GM23338 (cell line): Measurements from ENCODE around the gene UVRAG. TPM values are rescaled to one million over a fixed set of nuclear protein-coding genes. Genes with fewer than 3 reads are reported as not detected.

Experiments used
- ATAC-seq: fragments of 200-7000 bp; cut with Tn5 transposase; 3 replicates; pipeline ENCODE4 v1.9.1; 2020
- DNase-seq: peaks from one replicate; pipeline ENCODE4 v3.0.0-alpha.2; 2015; ENCODE audit warnings: low spot score
- H2AFZ ChIP-seq: fragments of 200-600 bp; sonication (generic); 2 replicates; pipeline ENCODE4 v1.8.0; 2016; ENCODE audit warnings: antibody characterized with exemption, mild to moderate bottlenecking, moderate library complexity
- H3F3A ChIP-seq: fragments of 200-600 bp; sonication (generic); replicated peaks from 2 replicates; pipeline ENCODE4 v1.8.0; 2017; ENCODE audit warnings: antibody characterized with exemption, mixed run types, low read depth
- H3K27ac ChIP-seq: fragments of 200-600 bp; sonication (generic); 2 replicates; pipeline ENCODE4 v1.6.1; 2016; ENCODE audit warnings: low read depth
- H3K27me3 ChIP-seq: fragments of 200-600 bp; sonication (generic); 2 replicates; pipeline ENCODE4 v1.8.0; 2016; ENCODE audit warnings: mild to moderate bottlenecking, mixed run types, moderate library complexity; ENCODE audit not compliant: insufficient read depth
- H3K36me3 ChIP-seq: fragments of 200-600 bp; sonication (generic); 2 replicates; pipeline ENCODE4 v1.8.0; 2016; ENCODE audit warnings: mild to moderate bottlenecking; ENCODE audit not compliant: insufficient read depth
- H3K4me1 ChIP-seq: fragments of 200-600 bp; sonication (generic); 2 replicates; pipeline ENCODE4 v1.8.0; 2016; ENCODE audit warnings: mild to moderate bottlenecking, moderate library complexity; ENCODE audit not compliant: insufficient read depth
- H3K4me2 ChIP-seq: fragments of 200-600 bp; sonication (generic); 2 replicates; pipeline ENCODE4 v1.7.1; 2017; ENCODE audit warnings: mixed run types
- H3K4me3 ChIP-seq: fragments of 200-600 bp; sonication (generic); 2 replicates; pipeline ENCODE4 v1.6.1; 2016; ENCODE audit warnings: mixed run types
- H3K79me2 ChIP-seq: fragments of 200-600 bp; sonication (generic); replicated peaks from 2 replicates; pipeline ENCODE4 v1.8.0; 2017; ENCODE audit warnings: mild to moderate bottlenecking; ENCODE audit not compliant: insufficient read depth
- H3K9me2 ChIP-seq: fragments of 200-600 bp; sonication (generic); 2 replicates; pipeline ENCODE4 v1.8.0; 2017; ENCODE audit not compliant: insufficient read depth
- H4K20me1 ChIP-seq: fragments of 200-600 bp; sonication (generic); replicated peaks from 2 replicates; pipeline ENCODE4 v1.8.0; 2017; ENCODE audit warnings: mild to moderate bottlenecking; ENCODE audit not compliant: insufficient read depth
- H3K27ac Mint-ChIP-seq: 2 replicates; pipeline ENCODE4 v1.8.0; 2020; ENCODE audit warnings: inconsistent platforms, mild to moderate bottlenecking, moderate library complexity, mixed read lengths
- H3K27me3 Mint-ChIP-seq: 3 replicates; pipeline ENCODE4 v1.8.0; 2022; ENCODE audit warnings: low read depth, mild to moderate bottlenecking, moderate library complexity, mixed read lengths, inconsistent platforms; ENCODE audit not compliant: insufficient read depth, poor library complexity
- H3K36me3 Mint-ChIP-seq: 3 replicates; pipeline ENCODE4 v1.8.0; 2021; ENCODE audit warnings: low read depth, mild to moderate bottlenecking, inconsistent platforms, moderate library complexity, mixed read lengths
- H3K4me1 Mint-ChIP-seq: 3 replicates; pipeline ENCODE4 v1.8.0; 2020; ENCODE audit warnings: mild to moderate bottlenecking, inconsistent platforms, mixed read lengths
- H3K4me3 Mint-ChIP-seq: 3 replicates; pipeline ENCODE4 v1.8.0; 2021; ENCODE audit warnings: moderate library complexity, mild to moderate bottlenecking, inconsistent platforms, mixed read lengths
- H3K9me3 Mint-ChIP-seq: 3 replicates; pipeline ENCODE4 v1.8.0; 2020; ENCODE audit warnings: moderate library complexity, mild to moderate bottlenecking, inconsistent platforms, mixed read lengths
- CREB1 ChIP-seq: fragments of 250-450 bp; sonication (Bioruptor Pico); IDR thresholded peaks from 2 replicates; pipeline ENCODE4 v1.5.0; 2020; ENCODE audit warnings: low read depth, mild to moderate bottlenecking, moderate library complexity
- EZH2phosphoT487 ChIP-seq: fragments of 200-600 bp; sonication (generic); IDR thresholded peaks from one replicate; pipeline ENCODE4 v1.8.1; 2018; ENCODE audit warnings: antibody characterized with exemption; ENCODE audit not compliant: unreplicated experiment
- NANOG ChIP-seq: IDR thresholded peaks from 2 replicates; pipeline ENCODE4 v1.6.1; 2016; ENCODE audit warnings: antibody characterized with exemption, borderline replicate concordance
- POLR2AphosphoS5 ChIP-seq: IDR thresholded peaks from 2 replicates; pipeline ENCODE4 v1.6.1; 2016; ENCODE audit warnings: antibody characterized with exemption, low read depth
- STAT1 ChIP-seq: IDR thresholded peaks from one replicate; pipeline ENCODE4 v1.6.1; 2016; ENCODE audit warnings: antibody characterized with exemption; ENCODE audit not compliant: unreplicated experiment
- ZNF114 ChIP-seq: fragments of 250-450 bp; sonication (Bioruptor Pico); IDR thresholded peaks from 2 replicates; pipeline ENCODE4 v1.5.0; 2020; ENCODE audit warnings: mild to moderate bottlenecking, moderate library complexity
- ZNF331 ChIP-seq: fragments of 250-450 bp; sonication (Bioruptor Pico); IDR thresholded peaks from 2 replicates; pipeline ENCODE4 v1.5.0; 2020; ENCODE audit warnings: low read depth, mild to moderate bottlenecking, moderate library complexity
- polyA plus RNA-seq: library from polyadenylated mRNA; unstranded; fragments of >200 nt; fragmentation: Nextera tagmentation; extraction: Ambion mirVana; gene quantifications from 2 replicates; pipeline ENCODE4 v1.2.1, GENCODE V29; 2016
- total RNA-seq: library from RNA; depleted of rRNA; stranded (reverse); fragments of >200 nt; shearing (Covaris generic); gene quantifications from 2 replicates; pipeline ENCODE4 v1.2.3, GENCODE V29; 2014
- TF ChIP-seq, protein P1 (sequence below), 2 experiments: fragments of 200-600 bp in 1 of 2; sonication (generic) in 1 of 2; conservative IDR thresholded peaks; 2 replicates each; pipeline versions ENCODE4 v1.5.1 to v1.6.1; 2016 to 2017; ENCODE audit warnings: antibody characterized with exemption in 2 of 2, low read depth in 2 of 2, mild to moderate bottlenecking in 2 of 2, moderate library complexity in 1 of 2

The UVRAG gene
- total and polyA plus RNA-seq, 2 experiments from 2014 or later, result 15.3 to 17.4 TPM

DNA sequence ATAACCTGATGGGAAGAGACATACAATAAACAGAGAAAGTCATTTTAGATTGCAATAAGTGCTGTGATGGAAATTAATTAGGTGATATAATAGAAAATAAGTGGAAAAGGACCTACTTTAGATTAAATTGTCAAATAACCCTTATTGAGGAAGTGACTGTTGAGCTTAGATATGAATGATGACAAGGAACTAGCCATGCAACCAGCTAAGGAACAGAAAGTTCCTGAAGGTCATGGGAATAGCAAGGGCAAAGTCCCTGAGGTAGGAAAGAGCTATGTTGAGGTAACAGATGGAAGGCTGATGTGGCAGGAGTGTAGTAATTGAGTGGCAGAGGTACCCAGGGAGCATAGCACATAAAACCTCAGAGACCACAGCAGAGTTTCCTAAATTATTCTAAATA, 256.1 kb downstream of the UVRAG start:
- no peak for DNase-seq

GRCh38 chr11:76073724-76074123, 258.7 kb downstream of the UVRAG start:
- Mint-ChIP-seq H3K36me3 (no peaks in the 10 kb centered on the region), H3K4me3 (no peak overlapping the region), H3K9me3 (no peaks in the 10 kb centered on the region), H3K27me3 (peaks cover 2% of the 10 kb centered on the region), H3K4me1 (no peaks in the 10 kb centered on the region), H3K27ac (no peak overlapping the region)
- Histone ChIP-seq H3K4me3 (no peak overlapping the region), H3F3A (no peaks in the 10 kb centered on the region), H3K4me1 (no peaks in the 10 kb centered on the region; the same call in 1 of the 2 replicates), H3K4me2 (no peak overlapping the region), H3K36me3 (no peaks in the 10 kb centered on the region), H3K9me2 (no peaks in the 10 kb centered on the region), H3K79me2 (no peaks in the 10 kb centered on the region), H3K27ac (no peak overlapping the region), H4K20me1 (no peaks in the 10 kb centered on the region), H2AFZ (no peak overlapping the region), H3K27me3 (no peaks in the 10 kb centered on the region)
- no peak for ATAC-seq
- no peak for DNase-seq
- TF ChIP-seq ZNF331, result no peak
- no peak for TF ChIP-seq STAT1
- TF ChIP-seq ZNF114, result no peak

More for the DNA sequence above, 256.1 kb downstream of the UVRAG start:
- Mint-ChIP-seq H3K9me3 (no peaks in the 10 kb centered on the region), H3K27me3 (no peaks in the 10 kb centered on the region), H3K36me3 (peaks cover 5% of the 10 kb centered on the region; the same call in 2 of the 3 replicates), H3K4me1 (peaks cover 1% of the 10 kb centered on the region; the same call in 2 of the 3 replicates), H3K4me3 (no peak overlapping the region), H3K27ac (no peak overlapping the region)
- no peaks in the 10 kb centered on the region for H3K79me2 ChIP-seq
- H3K4me1 ChIP-seq, result peaks cover under 1% of the 10 kb centered on the region; the same call in 1 of the 2 replicates
- no peaks in the 10 kb centered on the region for H3K9me2 ChIP-seq
- no peaks in the 10 kb centered on the region for H4K20me1 ChIP-seq
- no peaks in the 10 kb centered on the region for H3K36me3 ChIP-seq
- H3F3A ChIP-seq, result no peaks in the 10 kb centered on the region
- no peak for TF ChIP-seq EZH2phosphoT487
- no peak for TF ChIP-seq POLR2AphosphoS5
- no peak for TF ChIP-seq ZNF114
- TF ChIP-seq NANOG, result no peak
- no peak for TF ChIP-seq STAT1
- H2AFZ ChIP-seq, result no peak overlapping the region
- H3K27me3 ChIP-seq, result no peaks in the 10 kb centered on the region
- no peak overlapping the region for H3K4me3 ChIP-seq
- no peak overlapping the region for H3K27ac ChIP-seq
- H3K4me2 ChIP-seq, result no peak overlapping the region
- no peak for ATAC-seq

GRCh38 chr11:76074148-76075095, 259.4 kb downstream of the UVRAG start:
- Histone ChIP-seq H3K36me3 (no peaks in the 10 kb centered on the region), H3K27me3 (no peaks in the 10 kb centered on the region), H2AFZ (no peak overlapping the region), H3K4me3 (no peak overlapping the region), H3K4me2 (no peak overlapping the region), H3K4me1 (no peaks in the 10 kb centered on the region; the same call in 1 of the 2 replicates), H3K9me2 (no peaks in the 10 kb centered on the region), H3K27ac (no peak overlapping the region), H3F3A (no peaks in the 10 kb centered on the region), H3K79me2 (no peaks in the 10 kb centered on the region), H4K20me1 (no peaks in the 10 kb centered on the region)
- no peaks in the 10 kb centered on the region for H3K4me1 Mint-ChIP-seq
- peaks cover 2% of the 10 kb centered on the region for H3K27me3 Mint-ChIP-seq
- no peak for DNase-seq
- no peak overlapping the region for H3K27ac Mint-ChIP-seq
- no peak for ATAC-seq
- no peak for TF ChIP-seq EZH2phosphoT487
- TF ChIP-seq ZNF114, result no peak
- TF ChIP-seq CREB1 (CRISPR knock-in tag), result no peak
- TF ChIP-seq, protein P1, sequence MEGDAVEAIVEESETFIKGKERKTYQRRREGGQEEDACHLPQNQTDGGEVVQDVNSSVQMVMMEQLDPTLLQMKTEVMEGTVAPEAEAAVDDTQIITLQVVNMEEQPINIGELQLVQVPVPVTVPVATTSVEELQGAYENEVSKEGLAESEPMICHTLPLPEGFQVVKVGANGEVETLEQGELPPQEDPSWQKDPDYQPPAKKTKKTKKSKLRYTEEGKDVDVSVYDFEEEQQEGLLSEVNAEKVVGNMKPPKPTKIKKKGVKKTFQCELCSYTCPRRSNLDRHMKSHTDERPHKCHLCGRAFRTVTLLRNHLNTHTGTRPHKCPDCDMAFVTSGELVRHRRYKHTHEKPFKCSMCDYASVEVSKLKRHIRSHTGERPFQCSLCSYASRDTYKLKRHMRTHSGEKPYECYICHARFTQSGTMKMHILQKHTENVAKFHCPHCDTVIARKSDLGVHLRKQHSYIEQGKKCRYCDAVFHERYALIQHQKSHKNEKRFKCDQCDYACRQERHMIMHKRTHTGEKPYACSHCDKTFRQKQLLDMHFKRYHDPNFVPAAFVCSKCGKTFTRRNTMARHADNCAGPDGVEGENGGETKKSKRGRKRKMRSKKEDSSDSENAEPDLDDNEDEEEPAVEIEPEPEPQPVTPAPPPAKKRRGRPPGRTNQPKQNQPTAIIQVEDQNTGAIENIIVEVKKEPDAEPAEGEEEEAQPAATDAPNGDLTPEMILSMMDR (conservative IDR thresholded peaks at IDR 0.05; ENCODE audit: low read depth in 2 of 2), result no peak
- no peak for TF ChIP-seq ZNF331
- no peak for TF ChIP-seq NANOG
- H3K36me3 Mint-ChIP-seq, result peaks cover 3% of the 10 kb centered on the region; the same call in 1 of the 3 replicates
- H3K4me3 Mint-ChIP-seq, result no peak overlapping the region
- H3K9me3 Mint-ChIP-seq, result no peaks in the 10 kb centered on the region
